ENCODE results near the gene SNPH. TPM values are rescaled to one million over a fixed set of nuclear protein-coding genes. Genes with fewer than 3 reads are reported as not detected.

SNPH gene
- total and polyA plus RNA-seq, 4 donors = 0.04 to 0.50 (median 0.21) TPM

GRCh38 chr20:1331101-1331500 is 65.0 kb downstream of the SNPH start:
- peak; percentile 29 for DNase-seq (ENCODE audit: low spot score)
- peaks cover 15 to 44% (median 32%) of the 10 kb centered on the region in 4 donors for H3K4me1 ChIP-seq (ENCODE audit: control insufficient read depth in 4 of 4, insufficient read depth in 4 of 4, low read length in 3 of 4)
- 99% methylated on average over 2 of the region's 2 CpGs for WGBS
- TF ChIP-seq FOXA1 (IDR thresholded peaks at IDR 0.05) (no peak), YY1 (IDR thresholded peaks at IDR 0.05) (no peak), TAF1 (conservative IDR thresholded peaks at IDR 0.05) (no peak), NR2F2 (IDR thresholded peaks at IDR 0.05) (no peak), EGR1 (IDR thresholded peaks at IDR 0.05; ENCODE audit: low read depth in 2 of 2) (no peak), ZBTB33 (IDR thresholded peaks at IDR 0.05) (no peak), GABPA (IDR thresholded peaks at IDR 0.05 in 1 of 2, conservative IDR thresholded peaks at IDR 0.05 in 1 of 2) (no peak), JUND (IDR thresholded peaks at IDR 0.05) (no peak), RAD21 (IDR thresholded peaks at IDR 0.05) (no peak), ATF3 (IDR thresholded peaks at IDR 0.05) (no peak), HNF4A (conservative IDR thresholded peaks at IDR 0.05) (no peak), RXRA (IDR thresholded peaks at IDR 0.05) (no peak), SP1 (IDR thresholded peaks at IDR 0.05) (no peak), HNF4G (IDR thresholded peaks at IDR 0.05) (no peak), CTCF (IDR thresholded peaks at IDR 0.05; ENCODE audit: low read depth, low read length, missing input control) (no peak), REST (IDR thresholded peaks at IDR 0.05) (no peak), MAX (IDR thresholded peaks at IDR 0.05) (no peak)
- no peak overlapping the region for H3K27ac ChIP-seq (ENCODE audit: low read depth in 1 of 2, low read length in 2 of 2)
- H3K4me3 ChIP-seq (ENCODE audit: low read depth in 1 of 3, low read length in 3 of 3) = no peak overlapping the region
- H3K27me3 ChIP-seq (ENCODE audit: control insufficient read depth in 4 of 4, insufficient read depth in 4 of 4, low read length in 3 of 4) = no peaks in the 10 kb centered on the region
- no peak overlapping the region for H3K9ac ChIP-seq (ENCODE audit: low read depth in 1 of 2, low read length in 2 of 2)
- H3K9me3 ChIP-seq (ENCODE audit: control insufficient read depth in 4 of 4, low read length in 3 of 4) = no peaks in the 10 kb centered on the region
- H3K36me3 ChIP-seq (ENCODE audit: control insufficient read depth in 4 of 4, insufficient read depth in 3 of 4, low read depth in 1 of 4, low read length in 3 of 4) = no peaks in the 10 kb centered on the region

Data from liver (tissue), 9 donors.